Esophagus (tissue), 2 donors: ENCODE data around the gene PCDH1. TPM values are rescaled to one million over a fixed set of nuclear protein-coding genes. Genes with fewer than 3 reads are reported as not detected.

ENCODE experiments used
- H3K27ac ChIP-seq, 2 donors: one replicate each; pipeline ENCODE4 v1.5.1; 2013; ENCODE audit warnings: low read depth in 2 of 2, mild to moderate bottlenecking in 2 of 2, inconsistent platforms in 1 of 2, low read length in 1 of 2, moderate library complexity in 1 of 2
- H3K27me3 ChIP-seq, 2 donors: one replicate each; pipeline ENCODE4 v1.6.1; 2013; ENCODE audit warnings: low read length in 2 of 2, control low read depth in 1 of 2, mild to moderate bottlenecking in 1 of 2; ENCODE audit not compliant: insufficient read depth in 2 of 2, control insufficient read depth in 1 of 2
- H3K36me3 ChIP-seq, 2 donors: one replicate each; pipeline ENCODE4 v1.6.1; 2013; ENCODE audit warnings: low read length in 1 of 2; ENCODE audit not compliant: control insufficient read depth in 2 of 2, insufficient read depth in 2 of 2
- H3K4me1 ChIP-seq, 2 donors: one replicate each; pipeline ENCODE4 v1.6.1; 2013; ENCODE audit warnings: low read length in 1 of 2; ENCODE audit not compliant: control insufficient read depth in 2 of 2, insufficient read depth in 2 of 2
- H3K4me3 ChIP-seq, 2 donors: one replicate each; pipeline ENCODE4 v1.5.1; 2013; ENCODE audit warnings: low read length in 2 of 2, mild to moderate bottlenecking in 2 of 2, low read depth in 1 of 2, moderate library complexity in 1 of 2
- H3K9me3 ChIP-seq, 2 donors: one replicate each; pipeline ENCODE4 v1.6.1; 2013; ENCODE audit warnings: mild to moderate bottlenecking in 2 of 2, low read depth in 1 of 2, low read length in 1 of 2, moderate library complexity in 1 of 2; ENCODE audit not compliant: control insufficient read depth in 2 of 2, insufficient read depth in 1 of 2
- WGBS, 2 donors: extraction: QIAGEN DNeasy Blood & Tissue Kit; methylation state at CpG; one replicate each; pipeline ENCODE4 v1.1.7; 2013; 5-methylcytosine and 5-hydroxymethylcytosine counted together
- polyA plus RNA-seq, 2 donors: library from polyadenylated mRNA; stranded (reverse); fragments of 200-250 nt; gene quantifications; one replicate each; pipeline ENCODE4 v1.2.3, GENCODE V29; 2013
- donor health status: healthy with polysubstance abuse.
- donor health status: Bipolar disorder and iron deficiency.

The PCDH1 gene
- polyA plus RNA-seq, 2 donors = 36.4 to 42.6 TPM

DNA sequence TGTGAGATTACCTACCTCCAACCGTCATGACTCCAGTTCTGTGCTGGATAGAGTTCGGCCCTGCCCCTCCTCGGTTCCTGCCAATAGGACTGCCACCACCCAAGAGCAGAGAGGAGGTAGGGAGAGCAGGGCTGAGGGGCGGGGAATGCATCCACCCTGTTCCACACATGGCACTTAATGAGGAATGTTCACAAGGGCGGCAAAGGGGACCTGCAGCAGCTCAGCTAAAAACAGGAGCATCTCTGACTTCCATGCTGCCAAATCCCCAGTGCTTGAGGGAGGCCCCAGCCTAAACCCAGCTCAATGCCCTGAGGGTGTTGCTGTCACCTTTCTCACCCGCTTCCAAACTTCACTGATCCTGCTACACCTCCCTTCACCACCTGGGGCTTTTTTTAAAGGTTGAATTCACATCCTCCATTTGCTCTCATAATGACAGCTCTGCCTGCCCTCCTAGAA is 37.7 kb upstream of the PCDH1 start:
- peaks cover 0 to 5% of the 10 kb centered on the region in 2 donors for H3K4me1 ChIP-seq
- WGBS, 2 donors = 59 to 60% methylated on average over 6 of the region's 6 CpGs
- H3K4me3 ChIP-seq = no peak overlapping the region
- no peaks in the 10 kb centered on the region for H3K9me3 ChIP-seq
- H3K36me3 ChIP-seq = no peaks in the 10 kb centered on the region
- no peak overlapping the region for H3K27ac ChIP-seq
- no peaks in the 10 kb centered on the region for H3K27me3 ChIP-seq

DNA sequence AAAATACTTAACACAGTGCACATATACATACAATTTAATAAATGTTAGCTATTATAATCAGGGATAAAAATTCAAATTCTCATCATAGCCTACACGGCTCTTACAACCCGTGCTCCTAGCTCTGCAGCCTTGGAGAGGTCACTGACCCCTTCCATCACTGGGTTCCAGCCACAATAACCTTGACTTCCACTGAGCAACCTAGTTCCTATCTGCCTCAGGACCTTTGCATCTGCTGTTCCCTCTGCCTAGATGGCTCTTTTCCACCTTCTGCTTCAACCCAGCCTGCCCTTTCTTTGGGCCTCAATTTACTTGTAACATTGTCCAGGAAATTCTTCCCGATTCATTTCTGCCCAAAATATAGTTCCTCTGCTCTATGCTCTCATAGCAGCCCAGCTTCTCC is 36.6 kb upstream of the PCDH1 start:
- H3K9me3 ChIP-seq = no peaks in the 10 kb centered on the region
- no peak overlapping the region for H3K27ac ChIP-seq
- peaks cover 0 to 5% of the 10 kb centered on the region in 2 donors for H3K4me1 ChIP-seq
- H3K36me3 ChIP-seq = no peaks in the 10 kb centered on the region
- no peak overlapping the region for H3K4me3 ChIP-seq
- no peaks in the 10 kb centered on the region for H3K27me3 ChIP-seq
- 95 to 99% methylated on average over 3 of the region's 3 CpGs for WGBS, 2 donors

DNA sequence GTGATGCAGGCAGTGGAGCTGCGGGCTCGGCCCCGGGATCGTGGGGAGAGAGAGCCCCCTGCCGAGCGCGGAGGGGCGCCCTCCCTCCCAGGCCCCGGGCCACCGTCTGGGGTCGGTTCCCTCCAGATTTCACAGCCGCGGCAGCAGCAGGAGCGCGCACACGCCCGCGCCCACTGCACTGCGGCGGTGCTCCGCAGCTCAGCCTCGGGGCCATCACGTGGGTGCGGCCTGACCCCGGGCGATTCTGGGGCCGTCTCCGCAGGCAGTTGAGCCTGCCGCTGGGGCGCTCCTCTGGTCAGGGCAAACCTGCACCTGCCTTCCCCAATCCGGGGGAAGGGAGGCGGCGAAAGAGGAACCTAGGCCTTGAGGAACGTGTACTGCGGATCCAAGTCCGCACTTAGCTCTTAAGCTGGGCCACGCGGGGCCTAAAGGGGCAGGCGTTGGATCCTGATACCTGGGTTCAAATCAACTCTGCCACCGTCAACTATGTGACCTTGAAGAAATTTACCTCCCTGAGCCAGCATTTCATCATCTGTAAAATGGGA is 36.1 kb upstream of the PCDH1 start:
- Histone ChIP-seq H3K4me1 (peaks cover 0 to 5% of the 10 kb centered on the region in 2 donors), H3K27me3 (no peaks in the 10 kb centered on the region), H3K4me3 (peak overlapping the region in 1 of 2 donors; percentile 28), H3K9me3 (no peaks in the 10 kb centered on the region), H3K36me3 (no peaks in the 10 kb centered on the region), H3K27ac (no peak overlapping the region)
- WGBS, 2 donors = 16 to 17% methylated on average over 30 to 40 of the region's 40 CpGs

DNA sequence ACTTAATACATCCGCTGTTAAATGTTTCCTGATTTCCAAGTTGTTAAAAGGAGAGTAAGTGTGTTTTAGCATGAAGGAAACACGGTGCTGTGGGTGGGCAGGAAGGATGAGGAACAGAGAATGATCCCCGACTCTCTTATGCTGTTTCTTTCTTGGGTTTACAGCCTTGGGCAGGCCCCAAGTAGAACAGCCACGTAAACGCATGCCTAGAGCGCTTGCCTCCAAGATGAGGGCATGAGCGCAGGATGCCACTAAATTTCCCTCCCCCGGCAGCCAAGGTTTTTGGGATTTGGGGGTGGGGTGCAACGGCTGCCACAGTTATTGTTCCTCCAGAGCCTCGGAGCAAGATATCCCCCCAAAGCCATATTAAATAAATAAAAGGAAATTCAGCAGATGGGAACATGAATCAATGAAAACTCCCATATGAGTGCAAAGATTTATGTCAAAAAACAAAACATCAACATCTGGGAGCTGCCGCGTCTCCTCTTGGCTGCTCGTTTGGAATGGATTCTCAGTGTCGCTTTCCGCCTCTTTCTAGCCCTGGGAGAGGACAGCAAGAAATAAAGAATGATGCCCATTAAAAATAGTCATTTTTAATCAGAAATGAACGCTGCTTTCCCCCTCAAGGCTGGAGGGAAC is 35.5 kb upstream of the PCDH1 start:
- WGBS, 2 donors = 29 to 30% methylated on average over 16 of the region's 16 CpGs
- H3K4me1 ChIP-seq = peaks cover 0 to 5% of the 10 kb centered on the region in 2 donors
- peak overlapping the region in 1 of 2 donors; percentile 28 for H3K4me3 ChIP-seq
- no peaks in the 10 kb centered on the region for H3K9me3 ChIP-seq
- H3K27ac ChIP-seq = no peak overlapping the region
- H3K36me3 ChIP-seq = no peaks in the 10 kb centered on the region
- no peaks in the 10 kb centered on the region for H3K27me3 ChIP-seq

DNA sequence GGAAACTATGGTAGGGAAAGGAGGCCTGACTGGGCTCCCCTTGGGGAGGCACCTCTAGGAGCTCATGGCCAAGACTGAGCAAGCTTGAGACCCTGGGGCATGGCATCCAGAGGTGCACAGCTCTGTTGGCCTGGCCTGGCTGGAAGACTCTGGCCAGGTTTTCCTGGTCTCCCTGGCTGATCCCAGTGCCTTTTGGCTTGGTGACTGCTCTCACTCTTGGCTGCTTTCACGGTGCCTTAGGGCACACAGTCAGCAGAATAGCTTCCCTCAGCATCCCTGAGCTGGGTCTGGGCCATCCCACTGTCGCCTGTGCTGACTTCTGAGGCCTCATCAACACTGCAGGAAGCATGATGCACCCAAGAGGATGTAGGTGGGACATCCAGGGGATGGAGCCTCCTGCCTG is 32.1 kb upstream of the PCDH1 start:
- Histone ChIP-seq H3K4me3 (no peak overlapping the region), H3K9me3 (no peaks in the 10 kb centered on the region), H3K27ac (no peak overlapping the region), H3K27me3 (no peaks in the 10 kb centered on the region), H3K36me3 (no peaks in the 10 kb centered on the region), H3K4me1 (peaks cover 0 to 5% of the 10 kb centered on the region in 2 donors)
- WGBS, 2 donors = 30 to 51% methylated on average over 2 of the region's 2 CpGs

DNA sequence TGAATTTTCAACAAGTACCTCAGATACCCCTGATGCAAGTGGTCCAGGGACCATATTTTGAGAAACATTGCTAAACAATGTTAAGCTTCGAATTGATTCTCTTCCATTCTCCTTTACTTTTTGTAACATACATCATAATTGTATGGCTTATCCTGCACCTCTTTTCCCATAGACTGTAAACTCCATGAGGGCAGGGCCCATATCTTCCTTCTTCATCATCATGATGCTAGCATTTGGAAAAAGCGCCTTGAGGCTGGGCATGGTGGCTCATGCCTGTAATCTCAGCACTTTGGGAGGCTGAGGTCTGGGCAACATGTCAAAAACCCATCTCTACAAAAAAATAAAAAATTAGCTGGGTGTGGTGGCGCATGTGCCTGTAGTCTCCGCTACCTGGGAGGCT is 31.0 kb upstream of the PCDH1 start:
- Histone ChIP-seq H3K9me3 (no peaks in the 10 kb centered on the region), H3K36me3 (no peaks in the 10 kb centered on the region), H3K4me3 (no peak overlapping the region), H3K27ac (no peak overlapping the region), H3K27me3 (no peaks in the 10 kb centered on the region), H3K4me1 (peaks cover 0 to 3% of the 10 kb centered on the region in 2 donors)
- 81 to 93% methylated on average over 4 of the region's 4 CpGs for WGBS, 2 donors

DNA sequence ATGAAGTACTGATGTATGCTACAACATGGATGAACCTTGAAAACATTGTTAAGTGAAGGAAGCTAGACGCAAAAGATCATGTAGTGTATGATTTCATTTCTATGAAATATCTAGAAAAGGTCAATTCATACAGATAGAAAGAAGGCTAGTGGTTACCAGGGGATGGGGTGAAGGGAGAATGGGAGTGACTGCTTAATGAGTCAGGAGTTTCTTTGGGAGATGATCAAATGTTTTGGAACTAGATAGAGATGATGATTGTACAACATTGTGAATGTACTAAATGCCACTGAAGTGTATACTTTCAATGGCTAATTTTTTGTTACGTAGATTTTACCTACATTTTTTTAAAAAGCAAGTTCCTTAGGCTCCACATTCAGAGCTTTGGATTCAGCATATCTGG is 30.6 kb upstream of the PCDH1 start:
- WGBS, 2 donors = 90 to 94% methylated on average over 2 of the region's 2 CpGs
- H3K9me3 ChIP-seq = no peaks in the 10 kb centered on the region
- H3K27me3 ChIP-seq = no peaks in the 10 kb centered on the region
- no peaks in the 10 kb centered on the region for H3K4me1 ChIP-seq
- H3K27ac ChIP-seq = no peak overlapping the region
- no peak overlapping the region for H3K4me3 ChIP-seq
- H3K36me3 ChIP-seq = no peaks in the 10 kb centered on the region

DNA sequence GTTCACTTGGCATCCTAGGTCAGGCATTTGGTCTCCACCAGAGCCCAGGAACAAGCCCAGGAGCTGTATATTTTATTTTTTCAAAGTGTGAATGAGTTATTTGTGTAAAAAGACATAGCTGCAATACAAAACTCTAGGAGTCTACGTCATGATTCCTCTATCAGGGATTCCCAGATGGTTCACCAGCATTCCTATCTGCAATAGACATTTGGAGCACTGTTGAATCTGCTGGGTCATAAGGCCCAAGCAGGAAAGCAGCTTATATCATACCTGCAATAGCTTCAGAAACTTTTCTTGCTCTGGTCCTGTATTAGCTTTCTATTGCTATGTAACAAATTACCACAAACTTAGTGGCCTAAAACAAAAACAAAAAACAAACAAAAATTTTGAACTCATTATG is 28.8 kb upstream of the PCDH1 start:
- Histone ChIP-seq H3K36me3 (no peaks in the 10 kb centered on the region), H3K27me3 (no peaks in the 10 kb centered on the region), H3K4me1 (no peaks in the 10 kb centered on the region), H3K4me3 (no peak overlapping the region), H3K27ac (no peak overlapping the region), H3K9me3 (no peaks in the 10 kb centered on the region)
- 0% methylated on average over 1 of the region's 1 CpG for WGBS, 2 donors

DNA sequence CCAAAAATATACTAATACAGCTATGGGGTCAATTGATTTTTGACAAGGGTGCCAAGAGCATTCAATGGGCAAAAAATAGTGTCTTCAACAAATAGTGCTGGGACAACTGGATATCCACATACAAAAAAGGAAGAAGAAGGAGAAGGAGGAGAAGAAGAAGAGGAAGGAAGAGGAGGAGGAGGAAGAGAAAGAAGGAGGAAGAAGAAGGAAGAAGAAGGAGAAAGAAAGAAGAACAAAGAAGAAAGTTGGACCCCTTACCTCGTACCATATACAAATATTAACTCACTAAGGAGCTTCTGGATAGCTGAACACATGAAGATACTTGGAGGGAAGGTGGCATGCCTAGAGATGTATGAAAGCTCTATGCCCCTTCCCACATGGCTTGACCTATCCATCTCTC is 28.3 kb upstream of the PCDH1 start:
- no peaks in the 10 kb centered on the region for H3K36me3 ChIP-seq
- H3K27ac ChIP-seq = no peak overlapping the region
- no peaks in the 10 kb centered on the region for H3K27me3 ChIP-seq
- WGBS, 2 donors = 44 to 78% methylated on average over 1 of the region's 1 CpG
- H3K4me3 ChIP-seq = no peak overlapping the region
- H3K4me1 ChIP-seq = no peaks in the 10 kb centered on the region
- H3K9me3 ChIP-seq = no peaks in the 10 kb centered on the region

DNA sequence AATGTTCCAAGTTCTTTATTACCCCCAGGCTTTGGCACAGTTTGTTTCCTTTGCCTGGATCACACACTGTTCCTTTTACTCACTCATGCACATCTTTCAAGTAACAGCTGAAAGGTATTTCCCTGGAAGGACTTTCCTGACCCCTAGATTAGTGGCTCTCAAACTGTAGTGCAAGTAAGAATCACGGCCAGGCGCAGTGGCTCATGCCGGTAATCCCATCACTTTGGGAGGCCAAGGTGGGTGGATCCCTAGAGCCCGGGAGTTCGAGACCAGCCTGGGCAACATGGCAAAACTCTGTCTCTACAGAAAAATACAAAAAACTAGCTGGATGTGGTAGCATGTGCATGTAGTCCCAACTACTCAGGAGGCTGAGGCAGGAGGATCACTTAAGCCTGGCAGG is 26.3 kb upstream of the PCDH1 start:
- Histone ChIP-seq H3K27me3 (no peaks in the 10 kb centered on the region), H3K9me3 (no peaks in the 10 kb centered on the region), H3K4me1 (no peaks in the 10 kb centered on the region), H3K36me3 (no peaks in the 10 kb centered on the region), H3K4me3 (no peak overlapping the region), H3K27ac (no peak overlapping the region)
- 41 to 55% methylated on average over 5 of the region's 5 CpGs for WGBS, 2 donors
